GM15510 (cell line): ENCODE measurements around the gene GANAB.

Source experiments
- POLR2A ChIP-seq: IDR thresholded peaks from 3 replicates; pipeline ENCODE4 v1.6.1; 2011; ENCODE audit warnings: borderline replicate concordance; ENCODE audit not compliant: insufficient read length; ENCODE audit errors: extremely low read depth

GANAB gene

GRCh38 chr11:62578541-62578940, 67.9 kb downstream of the GANAB start:
- no peak for TF ChIP-seq POLR2A

DNA sequence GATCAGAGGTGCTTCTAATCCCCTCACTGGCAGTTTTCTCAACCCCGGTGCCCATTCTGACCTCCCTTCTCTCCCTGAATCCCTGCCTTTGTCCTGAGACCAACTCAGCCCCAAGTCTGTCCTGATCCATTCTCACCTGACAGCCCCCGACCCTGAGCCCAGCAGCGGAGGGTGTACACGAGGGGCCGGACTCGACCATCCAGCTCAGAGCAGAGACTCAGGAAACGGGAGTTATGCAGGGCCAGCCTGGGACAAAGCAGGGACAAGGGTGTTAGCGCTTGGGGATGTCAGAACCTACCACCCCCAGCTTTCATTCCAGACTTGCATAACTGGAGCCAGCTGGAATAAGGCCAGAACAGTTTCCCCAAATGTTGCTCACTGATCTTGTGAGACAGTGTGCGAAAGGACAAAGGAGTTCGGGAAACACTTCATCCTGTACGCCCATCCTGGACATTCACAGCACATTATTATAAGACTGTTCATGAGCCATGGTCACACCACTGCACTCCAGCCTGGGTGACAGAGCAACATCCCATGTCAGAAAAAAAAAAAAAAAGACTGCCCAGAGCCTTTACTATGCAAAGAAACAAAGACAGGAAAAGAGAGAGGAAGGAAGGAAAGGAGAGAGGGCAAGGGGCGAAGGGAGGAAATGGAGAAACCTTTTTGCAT, 69.2 kb downstream of the GANAB start:
- TF ChIP-seq POLR2A: no peak

- TF ChIP-seq POLR2A: no peak
Observed at GRCh38 chr11:62575837-62576236, 70.6 kb downstream of the GANAB start.

DNA sequence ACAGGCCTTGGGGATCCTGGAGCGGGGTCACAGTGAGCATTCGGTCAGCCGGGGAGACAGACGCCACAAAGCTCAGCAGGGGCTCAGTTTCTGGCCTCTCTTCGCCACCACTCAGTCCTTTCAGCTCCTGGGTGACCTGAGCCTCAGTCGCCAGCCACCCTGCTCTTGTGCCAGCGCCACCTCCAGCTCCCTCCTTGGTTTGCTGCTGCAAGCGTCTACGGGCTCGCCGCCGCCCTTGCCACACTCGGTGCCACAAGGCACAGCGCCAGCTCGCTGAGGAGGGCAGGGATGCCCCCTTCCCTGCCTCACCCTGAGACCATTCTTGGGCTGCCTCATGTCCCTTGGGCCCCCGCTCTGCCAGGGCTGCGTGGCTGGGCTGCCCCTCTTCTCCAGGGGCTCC, 71.3 kb downstream of the GANAB start:
- no peak for TF ChIP-seq POLR2A
